Esophagus squamous epithelium (tissue), 5 donors: Measurements from ENCODE around the gene RASSF5. TPM values are rescaled to one million over a fixed set of nuclear protein-coding genes. Genes with fewer than 3 reads are reported as not detected.

Experiments used
- DNase-seq: peaks from one replicate; lab custom pipeline; 2025; lab: John Stamatoyannopoulos, UW
- H3K27ac ChIP-seq, 4 donors: fragments of 200-600 bp; sonication (generic); one replicate each; pipeline ENCODE4 v1.5.1; 2016 to 2019; ENCODE audit warnings: mild to moderate bottlenecking in 1 of 4
- H3K27me3 ChIP-seq, 4 donors: fragments of 200-600 bp; sonication (generic); 1 replicate in 3 of 4; 2 replicates in 1 of 4; pipeline versions ENCODE4 v1.5.1 to v1.6.0; 2017 to 2021; ENCODE audit warnings: antibody characterized with exemption in 1 of 4
- H3K36me3 ChIP-seq, 3 donors: fragments of 200-600 bp; sonication (generic); one replicate each; pipeline ENCODE4 v1.5.1; 2016 to 2019
- H3K4me1 ChIP-seq, 3 donors: fragments of 200-600 bp; sonication (generic); one replicate each; pipeline ENCODE4 v1.5.1; 2017 to 2019
- H3K4me3 ChIP-seq, 4 donors: fragments of 200-600 bp; sonication (generic); 1 replicate in 3 of 4; 2 replicates in 1 of 4; pipeline ENCODE4 v1.5.1; 2016 to 2019; ENCODE audit warnings: mild to moderate bottlenecking in 2 of 4, moderate library complexity in 1 of 4
- H3K9me3 ChIP-seq, 3 donors: fragments of 200-600 bp; sonication (generic); one replicate each; pipeline ENCODE4 v1.5.1; 2016 to 2019
- POLR2A ChIP-seq, 4 donors: fragments of 450-650 bp; IDR thresholded peaks; one replicate each; pipeline ENCODE4 v1.6.1; 2017; ENCODE audit warnings: antibody characterized with exemption in 4 of 4, mild to moderate bottlenecking in 4 of 4, moderate library complexity in 3 of 4
- WGBS, 2 donors: methylation state at CpG; one replicate each; pipeline ENCODE4 v1.1.5; 2018; 5-methylcytosine and 5-hydroxymethylcytosine counted together
- intact Hi-C: fragments of 100-400 bp; cut with DNase I; formaldehyde crosslinking; loops from one replicate; pipeline ENCODE4 v1.15.0; 2022
- total RNA-seq, 4 donors: library from RNA; depleted of rRNA; stranded (reverse); fragments of >200 nt; gene quantifications; one replicate each; pipeline ENCODE4 v1.1.0, GENCODE V29; 2016
- TF ChIP-seq, protein P1 (sequence below), 6 experiments: fragments of 450-650 bp in 4 of 6; fragments of 200-600 bp in 2 of 6; sonication (generic) in 2 of 6; IDR thresholded peaks; one replicate each; pipeline ENCODE4 v1.5.1; 2016 to 2019; ENCODE audit warnings: antibody characterized with exemption in 6 of 6, mild to moderate bottlenecking in 4 of 6, moderate library complexity in 4 of 6
- donor health status: DM: yes; HTN: yes; CAD: no.

Gene RASSF5
- total RNA-seq, 4 donors from 2014 or later = 29.2 to 85.3 (median 35.1) TPM

DNA sequence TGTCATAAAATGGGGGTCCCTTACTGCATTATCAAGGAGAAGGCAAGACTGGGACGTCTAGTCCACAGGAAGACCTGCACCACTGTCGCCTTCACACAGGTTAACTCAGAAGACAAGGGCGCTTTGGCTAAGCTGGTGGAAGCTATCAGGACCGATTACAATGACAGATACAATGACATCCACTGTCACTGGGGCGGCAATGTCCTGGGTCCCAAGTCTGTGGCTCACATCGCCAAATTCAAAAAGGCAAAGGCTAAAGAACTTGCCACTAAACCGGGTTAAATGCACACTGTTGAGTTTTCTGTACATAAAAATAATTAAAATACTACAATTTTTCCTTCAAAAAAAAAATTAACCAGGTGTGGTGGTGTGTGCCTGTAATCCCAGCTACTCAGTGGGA lies 22.1 kb downstream of the RASSF5 start:
- H3K4me3 ChIP-seq = no peak overlapping the region
- intact Hi-C loops = no loop called here
- no peak for DNase-seq
- 81 to 90% methylated on average over 3 to 6 of the region's 7 CpGs for WGBS, 2 donors
- no peaks in the 10 kb centered on the region for H3K27me3 ChIP-seq
- H3K27ac ChIP-seq = no peak overlapping the region
- no peaks in the 10 kb centered on the region for H3K9me3 ChIP-seq
- TF ChIP-seq POLR2A (IDR thresholded peaks at IDR 0.05) = no peak
- TF ChIP-seq, protein P1, sequence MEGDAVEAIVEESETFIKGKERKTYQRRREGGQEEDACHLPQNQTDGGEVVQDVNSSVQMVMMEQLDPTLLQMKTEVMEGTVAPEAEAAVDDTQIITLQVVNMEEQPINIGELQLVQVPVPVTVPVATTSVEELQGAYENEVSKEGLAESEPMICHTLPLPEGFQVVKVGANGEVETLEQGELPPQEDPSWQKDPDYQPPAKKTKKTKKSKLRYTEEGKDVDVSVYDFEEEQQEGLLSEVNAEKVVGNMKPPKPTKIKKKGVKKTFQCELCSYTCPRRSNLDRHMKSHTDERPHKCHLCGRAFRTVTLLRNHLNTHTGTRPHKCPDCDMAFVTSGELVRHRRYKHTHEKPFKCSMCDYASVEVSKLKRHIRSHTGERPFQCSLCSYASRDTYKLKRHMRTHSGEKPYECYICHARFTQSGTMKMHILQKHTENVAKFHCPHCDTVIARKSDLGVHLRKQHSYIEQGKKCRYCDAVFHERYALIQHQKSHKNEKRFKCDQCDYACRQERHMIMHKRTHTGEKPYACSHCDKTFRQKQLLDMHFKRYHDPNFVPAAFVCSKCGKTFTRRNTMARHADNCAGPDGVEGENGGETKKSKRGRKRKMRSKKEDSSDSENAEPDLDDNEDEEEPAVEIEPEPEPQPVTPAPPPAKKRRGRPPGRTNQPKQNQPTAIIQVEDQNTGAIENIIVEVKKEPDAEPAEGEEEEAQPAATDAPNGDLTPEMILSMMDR (IDR thresholded peaks at IDR 0.05) = no peak
- peaks cover 0 to 28% (median 0%) of the 10 kb centered on the region in 3 donors for H3K36me3 ChIP-seq
- peaks cover 7 to 33% (median 10%) of the 10 kb centered on the region in 3 donors for H3K4me1 ChIP-seq

DNA sequence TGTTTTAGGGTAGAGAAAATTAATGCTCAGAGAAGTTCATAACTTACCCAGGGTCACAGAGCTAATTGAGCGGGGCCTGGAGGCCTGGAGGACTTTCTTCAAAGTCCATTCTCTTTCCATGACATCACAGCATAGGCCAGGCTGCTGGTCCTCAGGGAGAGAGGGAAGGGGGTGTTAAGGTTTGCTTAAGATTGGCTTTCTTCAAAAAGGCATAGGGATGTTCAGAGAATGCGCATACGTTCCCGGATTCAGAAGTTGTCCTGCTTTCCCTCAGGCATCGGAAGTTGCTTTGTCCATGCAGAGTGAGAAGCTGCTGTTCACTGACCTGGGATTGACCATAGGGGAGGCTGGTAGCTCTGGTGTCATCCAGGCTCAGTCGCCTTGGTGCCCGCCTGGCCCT lies 25.0 kb downstream of the RASSF5 start:
- Histone ChIP-seq H3K27me3 (no peaks in the 10 kb centered on the region), H3K27ac (no peak overlapping the region), H3K9me3 (no peaks in the 10 kb centered on the region), H3K36me3 (peaks cover 0 to 30% (median 0%) of the 10 kb centered on the region in 3 donors), H3K4me1 (peaks cover 0 to 29% (median 0%) of the 10 kb centered on the region in 3 donors), H3K4me3 (no peak overlapping the region)
- TF ChIP-seq POLR2A (IDR thresholded peaks at IDR 0.05) = no peak
- TF ChIP-seq, protein P1 (IDR thresholded peaks at IDR 0.05) = no peak
- 94 to 96% methylated on average over 2 to 7 of the region's 7 CpGs for WGBS, 2 donors
- intact Hi-C loops = no loop called here
- DNase-seq = no peak

DNA sequence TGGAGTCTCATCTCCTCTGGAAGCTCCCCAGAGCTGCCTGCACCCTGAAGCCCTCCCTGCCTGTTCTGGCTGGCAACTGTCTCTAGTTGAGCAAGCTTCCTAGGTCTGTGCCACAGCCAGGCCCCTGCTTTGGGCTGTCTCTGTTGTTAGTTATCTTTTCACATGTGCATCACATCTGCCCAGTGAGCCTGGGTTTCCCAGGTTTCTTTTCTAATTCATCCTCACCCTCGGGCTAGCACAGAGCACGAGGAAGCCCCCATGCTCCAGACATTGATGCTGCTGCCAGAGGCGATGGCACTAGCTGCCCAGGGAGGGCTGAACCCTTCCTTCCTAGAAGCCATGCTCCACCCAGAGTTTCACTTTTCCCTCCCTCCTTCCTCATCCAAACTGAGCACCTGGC lies 27.2 kb downstream of the RASSF5 start:
- WGBS, 2 donors = 80 to 83% methylated on average over 2 to 3 of the region's 3 CpGs
- intact Hi-C loops = no loop called here
- Histone ChIP-seq H3K36me3 (peaks cover 0 to 41% (median 0%) of the 10 kb centered on the region in 3 donors), H3K4me3 (no peak overlapping the region), H3K27ac (no peak overlapping the region), H3K27me3 (no peaks in the 10 kb centered on the region), H3K4me1 (peaks cover 1 to 50% (median 12%) of the 10 kb centered on the region in 3 donors), H3K9me3 (no peaks in the 10 kb centered on the region)
- no peak for TF ChIP-seq POLR2A (IDR thresholded peaks at IDR 0.05)
- TF ChIP-seq, protein P1 (IDR thresholded peaks at IDR 0.05) = no peak
- DNase-seq = no peak

DNA sequence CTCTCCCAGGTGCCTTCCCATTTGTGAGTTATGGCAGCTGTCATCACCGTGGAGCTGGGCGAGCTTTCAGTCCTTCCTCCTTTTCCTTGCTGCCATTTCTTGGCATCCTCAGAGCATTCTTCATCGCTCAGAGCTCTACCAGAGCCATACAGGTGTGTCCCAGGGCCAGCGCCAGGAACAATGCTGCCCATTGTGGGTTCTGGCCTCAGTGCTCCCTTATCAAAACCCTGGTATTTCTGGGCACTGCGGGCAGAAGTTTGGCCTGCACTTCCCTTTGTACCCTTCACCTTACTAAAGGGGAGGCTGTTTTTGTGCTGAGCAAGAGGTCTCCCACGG lies 28.5 kb downstream of the RASSF5 start:
- WGBS, 2 donors = 37 to 50% methylated on average over 4 to 5 of the region's 6 CpGs

DNA sequence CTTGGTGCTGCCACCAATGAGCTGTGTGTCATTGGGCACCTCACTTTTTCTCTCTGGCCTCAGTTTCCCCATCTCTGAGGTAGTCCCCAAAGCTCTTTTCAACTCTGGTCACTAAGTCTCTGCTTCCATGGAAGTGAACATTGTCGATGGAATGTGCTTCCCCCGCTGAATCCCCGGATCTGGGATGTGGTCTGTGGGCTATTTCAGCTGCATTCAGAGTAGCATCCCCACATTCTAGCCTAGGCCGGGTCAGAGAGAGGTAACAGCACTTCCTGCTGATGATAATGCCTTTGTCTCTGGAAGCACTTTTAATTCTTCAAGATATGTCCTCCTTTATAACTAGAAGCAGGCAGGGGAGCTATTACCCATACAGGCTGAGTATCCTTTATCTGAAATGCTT lies 29.8 kb downstream of the RASSF5 start:
- WGBS, 2 donors = 79% methylated on average over 2 to 4 of the region's 4 CpGs
- no peak for TF ChIP-seq POLR2A (IDR thresholded peaks at IDR 0.05)
- TF ChIP-seq, protein P1 (IDR thresholded peaks at IDR 0.05) = no peak
- Histone ChIP-seq H3K4me3 (no peak overlapping the region), H3K27me3 (no peaks in the 10 kb centered on the region), H3K27ac (no peak overlapping the region), H3K4me1 (peaks cover 13 to 69% (median 22%) of the 10 kb centered on the region in 3 donors), H3K9me3 (no peaks in the 10 kb centered on the region), H3K36me3 (peaks cover 0 to 45% (median 0%) of the 10 kb centered on the region in 3 donors)
- intact Hi-C loops = no loop called here
- no peak for DNase-seq

More for the DNA sequence above, 28.5 kb downstream of the RASSF5 start:
- intact Hi-C loops = no loop called here
- H3K27me3 ChIP-seq = no peaks in the 10 kb centered on the region
- no peak overlapping the region for H3K4me3 ChIP-seq
- H3K4me1 ChIP-seq = peaks cover 13 to 63% (median 22%) of the 10 kb centered on the region in 3 donors
- H3K36me3 ChIP-seq = peaks cover 0 to 39% (median 0%) of the 10 kb centered on the region in 3 donors
- TF ChIP-seq, protein P1 (IDR thresholded peaks at IDR 0.05) = no peak
- no peak for TF ChIP-seq POLR2A (IDR thresholded peaks at IDR 0.05)
- no peak for DNase-seq
- H3K27ac ChIP-seq = no peak overlapping the region
- no peaks in the 10 kb centered on the region for H3K9me3 ChIP-seq
